T-cell (primary cell): ENCODE data around the gene SEMA3C. TPM values are rescaled to one million over a fixed set of nuclear protein-coding genes. Genes with fewer than 3 reads are reported as not detected.

ENCODE experiments used
- ATAC-seq, 4 experiments: fragments of 200-7000 bp in 3 of 4; fragments of 150-1000 bp in 1 of 4; cut with Tn5 transposase; replicated peaks in 1 of 4; 1 replicate in 3 of 4; 2 replicates in 1 of 4; pipeline ENCODE4 v1.10.0; 2021; ENCODE audit warnings: moderate library complexity in 3 of 4, mild to moderate bottlenecking in 2 of 4, moderate number of reproducible peaks in 1 of 4
- CTCF ChIA-PET, 2 donors: fragments of 300-600 bp; sonication (Branson Sonifier 250); formaldehyde crosslinking; loops; one replicate each; lab custom pipeline; 2022; ENCODE audit warnings: antibody characterized with exemption in 2 of 2; lab: Charles Lee
- POLR2A ChIA-PET, 2 donors: fragments of 300-600 bp; sonication (Branson Sonifier 250); formaldehyde crosslinking; loops; one replicate each; lab custom pipeline; 2022; ENCODE audit warnings: antibody characterized with exemption in 2 of 2; lab: Charles Lee
- DNase-seq, 35 experiments: peaks; one replicate each; pipeline versions ENCODE4 v3.0.0 to v3.0.0-alpha.2; 2013 to 2023
- H3K27ac ChIP-seq: one replicate; pipeline ENCODE4 v1.5.1; 2013; ENCODE audit warnings: low read length
- H3K27me3 ChIP-seq, 2 experiments: replicated peaks in 1 of 2; 1 replicate in 1 of 2; 2 replicates in 1 of 2; pipeline versions ENCODE4 v1.6.1 to v1.7.0; 2013; ENCODE audit warnings: low read length in 1 of 2, mixed read lengths in 1 of 2; ENCODE audit not compliant: control insufficient read depth in 2 of 2, insufficient read depth in 2 of 2; ENCODE audit errors: extremely low read depth in 1 of 2
- H3K36me3 ChIP-seq, 2 donors: 1 replicate in 1 of 2; 2 replicates in 1 of 2; pipeline versions ENCODE4 v1.6.1 to v1.7.0; 2013; ENCODE audit warnings: low read length in 1 of 2; ENCODE audit not compliant: control insufficient read depth in 2 of 2, insufficient read depth in 1 of 2; ENCODE audit errors: extremely low read depth in 1 of 2
- H3K4me1 ChIP-seq, 2 experiments: 1 replicate in 1 of 2; 2 replicates in 1 of 2; pipeline versions ENCODE4 v1.6.1 to v1.7.0; 2013; ENCODE audit warnings: low read length in 2 of 2, mixed read lengths in 1 of 2; ENCODE audit not compliant: insufficient read depth in 2 of 2, control insufficient read depth in 1 of 2; ENCODE audit errors: extremely low read depth in 1 of 2
- H3K4me3 ChIP-seq, 2 donors: 1 replicate in 1 of 2; 2 replicates in 1 of 2; pipeline versions ENCODE4 v1.5.1 to v1.7.0; 2013; ENCODE audit warnings: mild to moderate bottlenecking in 2 of 2, low read length in 1 of 2, moderate library complexity in 1 of 2; ENCODE audit not compliant: control insufficient read depth in 1 of 2; ENCODE audit errors: extremely low read depth in 1 of 2
- H3K9me3 ChIP-seq: 2 replicates; pipeline ENCODE4 v1.7.0; 2013
- H3K27ac Mint-ChIP-seq, 2 donors: one replicate each; pipeline ENCODE4 v1.8.0; 2020 to 2021; ENCODE audit warnings: mild to moderate bottlenecking in 2 of 2, mixed read lengths in 2 of 2
- H3K27me3 Mint-ChIP-seq, 2 donors: one replicate each; pipeline ENCODE4 v1.8.0; 2021 to 2022; ENCODE audit warnings: mixed read lengths in 2 of 2
- H3K36me3 Mint-ChIP-seq: one replicate; pipeline ENCODE4 v1.8.0; 2021; ENCODE audit warnings: mixed read lengths
- H3K4me1 Mint-ChIP-seq, 3 donors: one replicate each; pipeline ENCODE4 v1.8.0; 2020 to 2022; ENCODE audit warnings: mixed read lengths in 3 of 3, mild to moderate bottlenecking in 1 of 3
- H3K4me3 Mint-ChIP-seq, 3 donors: one replicate each; pipeline ENCODE4 v1.8.0; 2020 to 2022; ENCODE audit warnings: mild to moderate bottlenecking in 3 of 3, mixed read lengths in 3 of 3, moderate library complexity in 3 of 3
- H3K9me3 Mint-ChIP-seq, 3 donors: one replicate each; pipeline ENCODE4 v1.8.0; 2020 to 2022; ENCODE audit warnings: mixed read lengths in 3 of 3
- WGBS: methylation state at CpG from one replicate; pipeline ENCODE4 v1.1.5; 2013; ENCODE audit warnings: missing lambda C conversion rate; ENCODE audit not compliant: insufficient coverage; 5-methylcytosine and 5-hydroxymethylcytosine counted together
- total RNA-seq, 35 experiments: library from RNA in 6 of 35; stranded (reverse) in 6 of 35; fragments of 120-200 nt in 1 of 35; gene quantifications; one replicate each; pipeline versions ENCODE4 v1.2.1 to v1.2.4 and lab custom pipeline; 2013 to 2026

Gene SEMA3C
- total RNA-seq, 5 donors from 2014 or later (not counting 1 experiment from before 2014, with no cell fraction given): 0.10 to 1.2 (median 0.23) TPM

- Histone ChIP-seq H3K36me3 (no peaks in the 10 kb centered on the region), H3K4me1 (no peaks in the 10 kb centered on the region), H3K9me3 (no peaks in the 10 kb centered on the region), H3K27ac (no peak overlapping the region), H3K4me3 (no peak overlapping the region), H3K27me3 (no peaks in the 10 kb centered on the region)
- DNase-seq: no peak
- Mint-ChIP-seq H3K27ac (no peak overlapping the region), H3K4me3 (no peak overlapping the region), H3K27me3 (no peaks in the 10 kb centered on the region), H3K9me3 (peaks cover 3 to 24% (median 8%) of the 10 kb centered on the region in 3 donors), H3K36me3 (no peaks in the 10 kb centered on the region), H3K4me1 (no peaks in the 10 kb centered on the region)
- ATAC-seq: no peak
- ChIA-PET CTCF (no interaction called here), POLR2A (no interaction called here)
- no CpG with 5 or more reads among the region's 4 CpGs for WGBS
These were observed 58.3 kb downstream of the SEMA3C start for GRCh38 chr7:80860554-80860953.

- no peak for ATAC-seq
These were observed 59.4 kb downstream of the SEMA3C start for GRCh38 chr7:80859272-80859970.

DNA sequence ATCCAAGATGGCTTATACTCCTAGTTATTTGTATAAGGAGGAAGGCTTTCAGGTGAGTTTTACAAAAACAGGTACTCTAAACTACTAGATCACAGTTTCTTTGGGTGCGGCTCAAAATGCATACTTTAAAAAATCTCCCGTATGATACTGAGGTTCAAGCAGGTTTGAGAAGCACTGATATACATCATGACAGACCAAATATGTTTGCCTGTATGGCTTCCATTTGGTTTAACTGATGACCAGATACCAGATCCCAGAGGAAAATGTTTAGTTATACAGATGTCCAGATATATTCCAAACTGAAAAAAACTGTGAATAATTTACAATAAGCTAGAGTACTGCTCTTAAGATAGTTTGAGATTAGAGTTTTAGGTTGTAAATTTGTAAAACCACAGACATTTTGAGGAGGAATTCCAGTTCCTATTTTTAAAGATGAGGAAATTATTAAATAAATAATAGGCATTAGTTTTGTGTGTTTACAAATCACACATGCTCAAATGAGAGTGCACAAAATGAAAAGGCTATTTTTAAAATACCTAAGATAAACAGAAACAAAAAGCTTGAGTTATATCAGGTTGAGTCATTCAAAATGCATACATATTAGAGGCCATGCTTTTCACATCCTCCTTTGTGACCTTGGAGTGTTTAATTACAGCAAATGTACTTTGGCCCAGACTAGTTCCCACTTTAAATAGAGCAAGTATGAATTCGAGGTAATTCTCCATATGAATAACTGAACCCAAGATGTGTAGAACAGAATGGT lies 60.5 kb downstream of the SEMA3C start:
- H3K9me3 ChIP-seq: no peaks in the 10 kb centered on the region
- H3K27ac ChIP-seq: no peak overlapping the region
- Mint-ChIP-seq H3K36me3 (no peaks in the 10 kb centered on the region), H3K27ac (no peak overlapping the region), H3K4me1 (no peaks in the 10 kb centered on the region), H3K27me3 (no peaks in the 10 kb centered on the region), H3K4me3 (no peak overlapping the region), H3K9me3 (peaks cover 4 to 19% (median 10%) of the 10 kb centered on the region in 3 donors)
- H3K27me3 ChIP-seq: no peaks in the 10 kb centered on the region
- no CpG with 5 or more reads among the region's 3 CpGs for WGBS
- DNase-seq (no peak), ATAC-seq (no peak)
- H3K4me1 ChIP-seq: no peaks in the 10 kb centered on the region
- no peak overlapping the region for H3K4me3 ChIP-seq
- ChIA-PET CTCF (no interaction called here), POLR2A (no interaction called here)
- no peaks in the 10 kb centered on the region for H3K36me3 ChIP-seq

More at GRCh38 chr7:80859272-80859970, 59.4 kb downstream of the SEMA3C start:
- CTCF ChIA-PET: no interaction called here
- POLR2A ChIA-PET: interaction anchor here in 1 of 2 donors (0.6 kb wide), 1 partner anchor 317 kb away, joined by 5 read pairs; no protein-coding TSS in a partner anchor
- WGBS: no CpG with 5 or more reads among the region's 6 CpGs
- Mint-ChIP-seq H3K27ac (no peak overlapping the region), H3K27me3 (no peaks in the 10 kb centered on the region), H3K4me1 (no peaks in the 10 kb centered on the region), H3K9me3 (peaks cover 3 to 20% (median 8%) of the 10 kb centered on the region in 3 donors), H3K36me3 (no peaks in the 10 kb centered on the region), H3K4me3 (no peak overlapping the region)
- Histone ChIP-seq H3K27ac (no peak overlapping the region), H3K27me3 (no peaks in the 10 kb centered on the region), H3K36me3 (no peaks in the 10 kb centered on the region), H3K4me3 (no peak overlapping the region), H3K4me1 (no peaks in the 10 kb centered on the region), H3K9me3 (no peaks in the 10 kb centered on the region)
- no peak for DNase-seq

DNA sequence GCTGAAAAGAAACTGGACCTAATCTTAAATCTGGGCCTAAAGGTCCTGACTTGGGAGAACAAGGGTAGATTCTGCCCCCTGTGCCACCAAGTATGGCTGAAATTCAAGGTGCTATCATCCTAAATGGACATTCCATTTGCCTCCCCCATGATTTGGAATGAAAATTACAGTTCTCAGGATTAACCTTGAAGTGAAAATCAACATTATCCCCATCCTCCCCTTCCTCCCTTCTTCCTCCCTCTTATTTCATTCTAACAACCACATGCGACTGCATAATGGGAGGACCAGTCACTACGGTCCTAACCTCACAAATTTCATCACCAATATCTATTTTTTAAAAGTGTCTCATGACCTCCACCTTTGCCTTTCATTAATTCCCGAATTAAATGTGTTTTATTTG lies 62.1 kb downstream of the SEMA3C start:
- WGBS: 100% methylated on average over 1 of the region's 3 CpGs
- Mint-ChIP-seq H3K4me1 (no peaks in the 10 kb centered on the region), H3K27ac (no peak overlapping the region), H3K9me3 (peaks cover 8 to 16% (median 14%) of the 10 kb centered on the region in 3 donors), H3K36me3 (no peaks in the 10 kb centered on the region), H3K27me3 (no peaks in the 10 kb centered on the region), H3K4me3 (no peak overlapping the region)
- no peak overlapping the region for H3K4me3 ChIP-seq
- H3K36me3 ChIP-seq: no peaks in the 10 kb centered on the region
- H3K4me1 ChIP-seq: no peaks in the 10 kb centered on the region
- no peaks in the 10 kb centered on the region for H3K27me3 ChIP-seq
- ATAC-seq (no peak), DNase-seq (no peak)
- CTCF ChIA-PET: no interaction called here
- H3K27ac ChIP-seq: no peak overlapping the region
- no peaks in the 10 kb centered on the region for H3K9me3 ChIP-seq
- POLR2A ChIA-PET: no interaction called here

DNA sequence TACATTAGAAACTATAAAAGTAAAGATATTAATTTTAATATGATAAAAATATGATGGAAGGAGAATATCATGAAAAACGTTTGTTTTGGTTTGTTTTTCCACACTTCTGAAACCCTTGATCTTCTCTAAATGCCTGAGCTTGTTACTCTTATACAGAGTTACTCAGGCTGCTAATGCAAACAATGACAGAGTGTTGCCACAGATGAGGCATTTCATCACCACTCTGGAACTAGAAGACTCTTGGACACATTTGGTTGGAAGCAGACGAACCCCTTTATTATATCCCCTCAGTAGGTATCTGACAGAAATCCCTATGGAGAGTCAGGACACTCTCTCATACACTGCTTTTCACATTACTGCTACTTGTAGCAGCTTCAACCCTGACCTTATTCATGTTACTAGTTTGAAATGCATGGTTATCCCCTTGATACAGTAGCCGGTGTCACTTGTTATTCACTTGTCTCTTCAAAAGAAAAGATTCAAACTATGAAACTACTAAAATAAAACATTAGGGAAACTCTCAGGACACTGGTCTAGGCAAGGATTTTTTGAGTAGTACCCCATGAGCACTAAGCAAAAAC lies 66.9 kb downstream of the SEMA3C start:
- no peak overlapping the region for H3K4me3 Mint-ChIP-seq
- ATAC-seq (no peak), DNase-seq (no peak)
- Histone ChIP-seq H3K36me3 (no peaks in the 10 kb centered on the region), H3K27me3 (no peaks in the 10 kb centered on the region), H3K9me3 (no peaks in the 10 kb centered on the region), H3K4me1 (no peaks in the 10 kb centered on the region), H3K27ac (no peak overlapping the region), H3K4me3 (no peak overlapping the region)
- peaks cover 7 to 14% (median 11%) of the 10 kb centered on the region in 3 donors for H3K9me3 Mint-ChIP-seq
- H3K27me3 Mint-ChIP-seq: no peaks in the 10 kb centered on the region
- no peak overlapping the region for H3K27ac Mint-ChIP-seq
- H3K4me1 Mint-ChIP-seq: no peaks in the 10 kb centered on the region
- H3K36me3 Mint-ChIP-seq: no peaks in the 10 kb centered on the region
- ChIA-PET CTCF (no interaction called here), POLR2A (no interaction called here)
- WGBS: 74% methylated on average over 2 of the region's 3 CpGs

- H3K9me3 Mint-ChIP-seq: peaks cover 11 to 32% (median 11%) of the 10 kb centered on the region in 3 donors
- ATAC-seq (no peak), DNase-seq (no peak)
- H3K36me3 Mint-ChIP-seq: no peaks in the 10 kb centered on the region
- H3K4me3 ChIP-seq: no peak overlapping the region
- H3K4me1 ChIP-seq: no peaks in the 10 kb centered on the region
- ChIA-PET CTCF (no interaction called here), POLR2A (no interaction called here)
- no peaks in the 10 kb centered on the region for H3K4me1 Mint-ChIP-seq
- no peaks in the 10 kb centered on the region for H3K27me3 Mint-ChIP-seq
- no peak overlapping the region for H3K27ac Mint-ChIP-seq
- H3K27ac ChIP-seq: no peak overlapping the region
- WGBS: 48% methylated on average over 2 of the region's 5 CpGs
- H3K4me3 Mint-ChIP-seq: no peak overlapping the region
- H3K27me3 ChIP-seq: no peaks in the 10 kb centered on the region
- no peaks in the 10 kb centered on the region for H3K36me3 ChIP-seq
- H3K9me3 ChIP-seq: no peaks in the 10 kb centered on the region
These were observed 70.0 kb downstream of the SEMA3C start for GRCh38 chr7:80848841-80849240.
